Stimulated activated CD4-positive, alpha-beta T cell treated with anti-CD3 and anti-CD28 coated beads, TNF-alpha, amount 100 ng/mL, for 48 hours (primary cell): ENCODE results near the gene COL9A2.

Experiments used
- DNase-seq, 3 donors: peaks; one replicate each; pipeline ENCODE4 v3.0.0-alpha.2; 2020; ENCODE audit warnings: low read depth in 3 of 3

The COL9A2 gene

DNA sequence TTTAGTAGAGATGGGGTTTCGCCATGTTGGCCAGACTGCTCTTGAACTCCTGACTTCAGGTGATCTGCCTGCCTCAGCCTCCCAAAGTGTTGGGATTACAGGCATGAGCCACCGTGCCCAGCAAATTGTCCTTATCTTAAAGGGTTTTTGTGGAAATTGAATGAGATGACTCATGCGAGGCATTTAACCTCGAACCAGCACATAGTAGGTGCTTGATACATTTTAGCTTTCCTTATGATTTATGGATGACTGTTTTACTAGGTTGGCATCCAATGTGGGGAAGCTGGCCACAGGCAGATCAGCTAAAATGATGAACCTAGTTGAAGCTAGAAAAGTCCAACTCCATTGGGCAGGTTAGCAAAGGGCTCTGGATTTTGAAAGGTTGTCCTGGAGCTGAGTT is 1.4 kb upstream of the COL9A2 start:
- no peak for DNase-seq

DNA sequence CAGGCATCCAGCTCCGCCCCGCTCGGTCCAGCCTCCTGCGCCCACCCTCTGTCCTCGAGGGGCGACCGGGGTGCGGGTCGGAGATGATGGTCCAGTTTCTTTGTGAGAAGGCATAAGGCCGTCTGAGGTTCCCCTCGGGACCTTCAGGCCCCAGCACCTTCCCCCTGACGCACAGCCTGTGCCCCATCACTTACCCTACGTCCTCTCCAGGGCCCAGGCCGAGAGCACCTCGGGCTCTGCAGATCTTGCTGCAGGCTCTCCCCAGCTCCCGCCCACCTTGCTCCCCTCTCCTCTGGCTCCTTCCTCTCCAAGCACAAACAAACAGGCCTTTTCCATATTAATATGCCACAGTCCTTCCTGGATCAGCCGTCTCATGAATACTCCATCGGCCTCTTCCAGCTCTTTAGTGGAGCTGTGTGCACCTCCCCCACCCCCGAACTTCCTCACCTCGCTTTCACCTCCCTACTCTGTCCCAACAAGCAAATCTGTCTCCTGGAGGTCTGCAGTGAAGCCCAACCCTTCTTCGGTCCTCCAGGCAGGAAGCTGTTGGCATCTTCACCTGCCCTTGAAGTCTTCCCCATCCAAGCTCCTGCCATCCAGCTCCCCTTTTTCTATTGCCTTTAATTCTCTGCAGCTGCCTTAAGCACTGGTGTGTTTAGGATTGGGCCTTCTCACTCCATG is 448 bp upstream of the COL9A2 start:
- DNase-seq, result no peak

DNA sequence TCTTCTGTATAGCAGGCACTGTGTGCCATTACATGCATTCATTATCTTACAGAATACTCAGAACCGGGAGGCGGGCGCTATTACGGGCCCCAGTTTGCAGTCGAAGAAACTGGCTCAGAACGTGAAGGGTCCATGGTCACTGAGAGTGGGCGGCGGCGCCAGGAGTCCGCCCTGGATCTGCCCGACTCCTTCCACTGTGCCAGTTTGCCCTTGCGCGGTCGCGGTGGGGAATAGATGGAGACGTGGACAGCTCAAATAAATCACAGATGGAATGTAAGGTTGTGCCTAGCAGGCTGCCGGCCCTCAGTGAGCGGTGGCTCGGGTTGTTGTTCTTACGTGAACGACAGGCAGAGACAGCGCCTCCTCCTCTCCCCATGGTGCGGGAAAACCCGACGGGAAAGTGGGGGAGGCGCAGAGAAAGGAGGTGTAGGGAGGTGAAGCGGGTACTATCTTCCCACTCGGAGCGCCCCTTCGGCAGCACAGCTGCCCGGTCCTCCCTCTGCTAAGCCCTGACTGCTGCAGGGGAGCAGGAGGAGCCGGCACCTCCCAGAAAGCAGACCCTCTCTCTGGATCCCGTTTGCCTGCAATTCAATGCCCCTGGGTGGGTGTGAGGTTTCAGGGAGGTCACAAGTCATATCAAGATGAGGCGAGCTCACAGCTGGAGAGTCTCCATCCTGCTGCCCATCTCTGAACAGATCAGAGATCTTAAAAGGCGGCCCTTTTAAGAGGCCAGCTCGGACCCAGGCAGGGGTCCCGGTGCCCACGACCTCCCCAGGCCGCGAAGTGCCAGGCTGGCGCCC is 1.1 kb downstream of the COL9A2 start:
- no peak for DNase-seq

DNA sequence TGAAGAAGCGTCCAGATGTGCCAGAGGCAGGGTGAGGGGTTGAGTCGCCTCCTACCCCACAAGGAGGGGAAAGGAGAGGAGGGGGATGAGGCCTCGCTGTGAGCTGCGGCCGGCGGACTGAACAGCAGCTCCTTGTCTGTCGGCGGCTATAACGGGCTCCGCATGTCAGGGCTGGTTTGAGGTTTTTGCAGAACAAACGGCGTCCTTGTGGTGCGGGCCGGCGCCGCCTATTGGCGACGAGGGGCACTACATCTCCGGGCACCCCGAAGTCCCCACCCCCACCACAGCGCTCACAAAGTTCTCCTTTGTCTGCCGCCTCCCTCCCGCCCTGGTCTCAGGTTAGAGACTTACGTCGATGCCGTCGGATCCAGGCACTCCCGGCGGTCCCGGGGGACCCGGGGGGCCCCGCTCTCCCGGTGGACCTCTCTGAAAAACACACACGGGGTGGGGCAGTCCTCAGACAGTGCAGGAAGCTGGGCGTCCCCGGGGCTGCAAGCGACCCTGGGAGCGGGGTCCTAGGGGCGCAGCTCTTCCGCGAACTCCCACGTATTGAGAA is 1.8 kb downstream of the COL9A2 start:
- DNase-seq, result peak; percentile 73 to 82 (median 79)

DNA sequence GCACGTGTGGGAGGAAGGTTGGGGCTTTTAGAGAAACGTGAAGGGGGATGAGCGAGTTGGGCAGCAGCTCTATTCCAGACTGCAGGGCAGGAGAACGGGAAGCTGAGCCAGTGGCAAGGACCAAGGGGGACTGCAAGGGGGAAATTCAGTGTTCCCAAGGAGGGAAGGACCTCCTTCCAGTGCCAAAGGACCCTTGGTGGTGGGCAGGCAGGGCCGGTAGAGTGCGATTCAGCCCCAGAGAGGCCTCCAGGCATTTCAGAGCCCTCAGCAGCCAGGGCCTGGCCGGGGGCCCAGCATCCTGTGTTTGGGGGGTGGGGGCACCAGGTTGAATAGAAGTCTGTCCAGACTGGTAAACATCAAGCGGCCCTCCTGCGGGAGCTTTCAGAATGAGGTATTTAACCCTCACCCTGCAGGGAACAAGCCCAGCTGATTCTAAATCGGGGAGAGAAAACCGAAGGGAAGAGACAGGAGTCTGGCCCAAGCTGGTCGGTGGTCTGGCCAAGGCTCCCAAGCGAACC is 2.3 kb downstream of the COL9A2 start:
- DNase-seq, result no peak

DNA sequence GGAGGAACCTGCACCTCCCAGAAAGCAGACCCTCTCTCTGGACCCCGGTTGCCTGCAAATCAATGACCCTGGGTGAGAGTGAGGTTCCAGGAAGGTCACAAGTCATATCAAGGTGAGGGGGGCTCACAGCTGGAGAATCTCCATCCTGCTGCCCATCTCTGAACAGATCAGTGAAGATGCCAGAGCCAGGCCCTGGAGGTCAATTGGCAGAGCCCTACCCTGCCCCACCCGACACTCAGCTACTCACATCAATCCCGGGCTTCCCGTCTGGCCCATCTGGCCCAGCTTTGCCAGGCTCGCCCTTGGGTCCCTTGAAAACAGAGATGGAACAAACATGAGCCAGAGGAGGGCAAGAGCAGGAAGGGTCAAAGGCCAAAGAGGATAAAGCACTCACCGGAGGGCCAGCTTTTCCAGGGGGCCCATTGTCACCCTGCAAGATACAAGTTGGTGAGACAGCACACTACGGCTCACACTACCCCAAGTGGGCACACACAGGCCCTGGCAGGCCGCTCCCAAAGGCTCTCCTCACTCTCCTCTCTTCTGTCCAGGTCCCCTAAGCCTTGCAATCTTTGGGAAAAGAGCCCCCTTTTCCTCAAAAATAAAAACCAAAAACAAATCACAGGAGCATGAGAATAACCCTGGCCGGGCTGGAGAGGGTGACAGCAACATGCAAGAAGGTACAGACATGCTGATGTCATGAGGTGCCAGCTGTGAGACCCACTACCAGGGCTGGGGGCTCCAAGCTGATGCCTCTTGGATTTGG is 2.9 kb downstream of the COL9A2 start:
- no peak for DNase-seq

DNA sequence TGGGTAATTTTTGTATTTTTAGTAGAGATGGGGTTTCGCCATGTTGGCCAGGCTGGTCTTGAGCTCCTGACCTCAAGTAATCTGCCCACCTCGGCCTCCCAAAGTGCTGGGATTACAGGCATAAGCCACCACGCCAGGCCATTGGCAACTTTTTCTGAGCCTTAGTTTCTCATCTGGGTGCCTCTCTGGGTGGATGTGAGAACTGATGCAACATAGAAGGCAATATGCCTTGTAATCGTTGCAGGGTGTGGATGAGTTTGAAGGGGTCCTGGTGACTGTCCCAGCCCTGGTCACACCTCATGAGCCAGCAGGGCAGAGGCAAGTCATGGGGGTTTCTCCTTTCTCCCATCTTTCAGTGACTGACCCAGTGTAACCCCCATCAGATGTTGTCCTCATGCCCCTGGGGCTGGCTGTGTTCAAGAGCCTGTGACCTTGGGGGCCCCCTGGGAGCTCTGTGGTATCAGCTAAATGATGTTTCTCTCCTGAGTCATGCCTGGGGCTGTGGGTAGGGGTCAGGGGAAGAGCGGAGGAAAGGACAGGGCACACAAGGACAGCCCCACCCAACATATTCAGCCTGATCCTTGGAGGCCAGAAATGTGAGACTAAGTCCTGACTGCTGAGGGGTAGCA is 3.6 kb downstream of the COL9A2 start:
- DNase-seq, result no peak

DNA sequence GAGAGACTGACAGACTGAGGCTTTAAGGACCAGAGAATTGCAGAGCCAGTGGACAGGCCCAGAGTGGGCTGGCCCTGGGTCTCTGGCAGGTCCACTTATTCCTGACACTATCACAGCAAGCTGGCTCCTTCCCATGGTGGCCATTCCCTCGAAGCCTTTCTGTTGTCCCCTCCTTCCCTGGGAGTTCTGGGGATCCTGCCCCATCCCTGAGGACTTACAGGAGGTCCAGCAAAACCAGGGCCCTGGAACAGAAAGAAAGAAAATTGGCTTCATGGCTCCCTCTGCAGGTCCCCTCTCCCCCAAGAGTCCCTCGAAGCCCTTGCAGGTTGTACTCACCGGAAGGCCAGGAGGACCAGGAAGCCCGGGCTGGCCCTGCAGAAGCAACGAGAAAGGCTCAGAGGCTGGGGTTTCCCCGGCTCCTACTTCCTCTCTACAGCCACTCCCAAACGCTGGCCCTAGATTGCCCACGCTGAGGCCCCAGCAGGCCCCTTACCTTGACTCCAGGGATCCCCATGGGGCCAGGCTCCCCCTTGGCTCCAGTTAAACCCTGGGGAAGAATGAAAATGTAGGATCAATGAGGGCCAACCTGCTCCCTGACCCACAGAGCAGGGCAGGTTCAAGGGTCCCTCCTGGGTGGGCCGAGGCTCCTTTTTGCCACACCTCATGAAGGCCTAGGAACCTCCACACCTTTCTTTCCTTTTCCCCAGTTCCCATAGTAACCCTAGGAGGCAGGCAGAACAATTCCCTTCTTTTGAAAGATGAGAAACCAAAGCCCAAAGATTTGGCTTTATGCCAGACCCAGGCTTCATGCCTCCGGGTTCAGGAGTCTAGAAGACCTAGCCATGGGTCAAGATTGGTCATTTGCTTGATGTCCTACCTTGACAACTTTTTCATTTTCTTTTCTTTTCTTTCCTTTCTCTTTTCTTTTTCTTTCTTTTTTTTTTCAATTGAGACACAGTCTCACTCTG is 4.6 kb downstream of the COL9A2 start:
- no peak for DNase-seq

DNA sequence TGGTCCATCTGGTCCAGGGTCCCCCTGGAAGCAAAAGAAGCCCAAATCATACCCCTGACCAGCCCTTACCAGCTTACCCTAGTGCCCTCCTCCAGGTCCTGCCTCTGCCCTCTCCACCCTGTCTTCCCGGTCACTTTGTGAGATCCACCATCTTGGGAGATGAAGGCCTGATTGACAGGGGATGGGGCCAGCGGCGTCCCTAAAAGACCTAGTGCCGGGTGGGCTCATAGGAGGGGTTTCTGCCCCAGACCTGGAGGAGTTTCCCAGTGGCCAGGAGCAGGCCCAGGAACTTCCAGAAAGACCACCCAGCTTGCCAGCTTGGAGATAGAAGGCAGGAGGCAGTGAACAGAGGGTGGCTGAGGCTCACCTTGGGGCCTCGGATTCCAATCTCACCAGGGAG is 5.4 kb downstream of the COL9A2 start:
- no peak for DNase-seq

DNA sequence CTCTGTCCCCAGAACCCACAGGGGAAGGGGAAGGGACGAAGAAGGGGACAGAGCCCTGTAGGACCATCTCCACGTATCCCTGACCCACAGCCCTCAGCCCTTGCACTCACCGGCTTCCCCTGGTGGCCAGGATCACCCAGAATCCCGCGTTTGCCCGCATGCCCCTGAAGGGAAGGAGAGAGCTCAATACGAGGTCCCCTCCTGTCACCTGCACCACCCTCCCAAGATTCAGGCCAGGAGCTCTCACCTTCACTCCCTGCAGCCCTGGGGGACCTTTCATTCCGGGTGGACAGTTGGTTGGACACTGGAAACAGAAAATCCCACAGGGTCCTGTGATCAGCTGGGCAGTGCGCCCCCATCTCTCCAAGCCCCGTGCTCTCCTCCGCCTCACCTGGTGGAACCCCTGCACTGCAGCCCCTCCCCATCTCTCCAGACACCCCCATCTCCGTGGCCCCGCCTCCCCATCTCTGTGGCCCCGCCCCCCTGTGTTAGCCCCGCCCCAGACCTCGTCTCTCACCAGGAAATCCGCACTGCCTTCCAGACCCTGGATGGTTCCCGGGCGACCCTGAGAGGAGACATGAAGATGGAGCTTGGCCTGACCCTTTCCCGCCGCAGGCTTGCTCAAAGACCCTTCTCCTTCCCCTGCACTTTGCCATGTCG is 6.0 kb downstream of the COL9A2 start:
- no peak for DNase-seq

DNA sequence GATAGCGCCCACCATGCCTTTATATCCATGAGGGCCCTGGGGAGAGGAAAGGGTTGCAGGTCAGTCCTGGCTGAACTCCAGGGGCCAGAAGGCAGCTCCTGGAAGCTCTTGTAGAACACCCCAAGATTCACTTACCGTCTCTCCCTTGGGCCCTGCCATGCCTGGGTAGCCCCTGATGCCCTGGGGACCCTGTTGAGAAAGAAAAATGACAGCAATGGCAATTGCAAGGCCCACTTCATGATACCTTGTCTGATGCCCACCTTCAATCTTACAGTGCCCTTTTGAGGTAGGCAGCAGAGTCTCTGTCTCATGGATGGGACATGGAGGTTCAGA is 7.0 kb downstream of the COL9A2 start:
- no peak for DNase-seq

DNA sequence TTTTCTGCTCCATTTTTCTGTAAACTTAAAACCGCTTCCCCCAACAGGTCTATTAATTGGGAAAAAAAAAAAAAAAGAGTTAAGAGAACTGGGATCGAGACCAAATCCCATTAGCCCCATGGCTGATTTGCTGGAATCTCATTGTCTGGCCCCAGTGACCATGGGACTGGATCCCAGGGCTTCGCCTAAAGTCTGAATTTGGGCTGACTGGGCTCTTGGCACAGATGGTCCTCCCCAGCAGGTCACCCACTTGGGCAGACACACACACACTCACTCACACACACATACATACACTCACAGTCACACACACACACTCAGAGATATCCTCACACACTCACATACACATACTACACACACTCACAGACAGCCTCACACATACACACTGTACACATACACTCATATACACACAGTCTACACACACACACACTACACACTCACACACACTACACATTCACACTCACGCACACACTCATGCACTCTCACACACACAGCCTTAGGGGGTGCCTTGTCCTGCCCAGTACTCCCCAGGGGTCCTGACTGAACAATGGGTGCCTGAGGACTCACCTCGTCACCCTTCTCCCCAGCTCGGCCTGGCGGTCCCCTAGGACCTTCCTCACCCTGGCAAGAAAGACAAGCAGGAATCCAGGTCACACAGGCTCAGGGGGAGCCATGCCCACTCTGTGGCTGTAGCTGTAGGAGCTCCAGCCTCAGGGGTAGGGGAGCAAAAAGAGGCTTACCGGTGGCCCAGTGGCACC is 7.5 kb downstream of the COL9A2 start:
- no peak for DNase-seq

DNA sequence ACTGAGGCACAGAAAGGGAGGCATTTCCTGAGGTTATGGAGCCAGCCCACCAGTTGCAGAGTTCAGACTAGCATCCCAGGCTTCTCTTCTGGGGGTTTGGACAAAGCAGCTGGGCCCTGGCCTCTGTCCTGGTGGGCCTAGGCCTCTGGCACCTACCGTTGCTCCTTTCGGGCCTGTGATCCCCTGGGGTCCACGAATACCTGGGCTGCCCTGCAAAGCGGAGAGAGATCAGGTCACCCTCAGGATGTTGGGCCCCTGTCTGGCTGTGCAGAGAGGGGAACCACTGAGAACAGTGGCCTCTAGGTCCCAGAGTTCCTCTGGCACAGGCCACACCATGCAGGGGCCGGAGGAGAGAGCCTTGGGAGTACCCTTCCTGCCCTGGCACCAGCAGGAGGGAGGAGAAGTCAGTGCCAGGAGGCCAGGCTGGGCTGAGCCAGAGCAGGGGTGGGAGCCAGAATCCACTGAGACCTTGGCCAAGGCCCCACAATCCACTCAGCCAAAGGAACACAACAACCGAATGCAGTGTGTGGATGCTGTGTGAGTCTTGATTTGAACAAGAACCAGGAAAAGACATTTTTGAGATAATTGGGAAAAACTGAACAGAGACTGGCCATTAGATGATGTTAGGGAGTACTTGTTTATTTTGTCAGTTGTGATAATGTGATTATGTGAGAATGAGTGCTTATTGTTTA is 8.9 kb downstream of the COL9A2 start:
- no peak for DNase-seq

DNA sequence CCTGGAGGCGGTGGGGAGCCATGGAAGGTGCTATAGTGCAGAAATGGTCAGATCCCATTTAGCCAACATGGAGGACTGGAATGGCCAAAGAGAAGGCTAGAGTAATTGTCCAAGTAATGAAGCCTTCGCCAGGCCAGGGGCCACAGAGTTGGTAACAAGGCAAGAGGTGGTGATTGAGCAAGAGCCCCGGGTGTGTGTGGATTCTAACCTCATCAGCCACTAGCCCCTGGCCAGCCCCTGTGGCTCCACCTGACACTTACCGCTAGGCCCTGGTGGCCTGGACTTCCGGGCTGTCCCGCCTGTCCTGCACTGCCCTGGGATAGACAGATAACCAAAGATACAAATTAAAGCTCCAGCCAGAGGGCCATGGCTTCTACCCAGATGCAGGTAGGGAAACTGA is 9.9 kb downstream of the COL9A2 start:
- no peak for DNase-seq

DNA sequence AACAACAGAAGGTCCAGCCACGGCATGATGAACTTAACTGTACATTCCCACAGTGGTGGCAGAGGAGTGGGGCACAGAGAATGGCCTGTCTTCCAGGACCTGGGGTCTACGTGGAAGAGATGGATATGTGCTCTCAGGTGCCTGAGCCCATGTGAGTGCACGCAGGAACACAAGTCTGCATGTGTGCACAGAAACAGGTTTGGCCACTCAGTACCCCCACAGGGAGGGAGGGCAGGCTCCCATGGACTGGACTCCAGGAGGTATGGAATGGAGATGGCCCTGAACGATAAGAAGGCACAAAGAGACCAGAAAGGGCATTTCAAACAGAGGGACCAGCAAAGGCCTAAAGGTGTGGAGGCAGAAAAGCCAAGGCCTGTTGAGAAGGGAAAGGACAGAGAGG is 10.8 kb downstream of the COL9A2 start:
- no peak for DNase-seq

DNA sequence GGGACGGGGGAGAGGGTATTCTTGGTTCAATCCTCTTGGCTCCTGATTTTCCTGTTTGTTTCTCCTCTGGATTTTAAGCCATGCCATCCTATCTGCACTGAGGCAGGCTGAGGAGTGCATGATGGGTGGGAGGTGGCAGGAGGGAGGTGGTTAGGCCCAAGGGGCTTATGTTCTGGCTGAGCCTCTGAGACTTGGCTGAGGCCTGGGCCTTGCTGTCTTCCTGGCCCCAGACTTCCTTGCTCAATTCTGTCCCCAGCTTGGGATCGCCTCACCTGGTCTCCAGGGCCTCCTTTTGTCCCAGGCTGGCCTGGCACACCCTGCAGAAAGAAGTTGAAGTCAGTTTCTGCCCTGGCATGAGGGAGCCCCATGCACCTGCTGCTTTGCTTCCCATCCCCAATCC is 11.2 kb downstream of the COL9A2 start:
- no peak for DNase-seq

DNA sequence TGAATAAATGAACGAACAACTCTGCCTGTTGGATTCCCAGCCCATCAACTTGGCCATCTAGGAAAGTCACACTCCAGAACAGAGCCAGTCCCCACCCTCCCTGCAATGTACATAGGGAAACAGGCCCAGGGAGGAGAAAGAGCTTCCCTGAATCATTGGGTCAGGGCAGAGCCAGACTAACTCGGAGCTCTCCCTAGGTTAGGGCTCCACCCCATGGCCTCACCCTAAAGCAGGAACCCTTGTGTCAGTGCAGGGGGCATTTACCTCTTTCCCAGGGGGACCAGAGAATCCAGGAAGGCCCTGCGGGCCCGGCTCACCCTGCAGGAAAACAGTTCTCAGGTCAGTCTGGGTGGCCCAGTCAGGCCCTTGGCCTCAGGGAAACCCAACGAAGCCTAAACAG is 11.6 kb downstream of the COL9A2 start:
- DNase-seq, result no peak

DNA sequence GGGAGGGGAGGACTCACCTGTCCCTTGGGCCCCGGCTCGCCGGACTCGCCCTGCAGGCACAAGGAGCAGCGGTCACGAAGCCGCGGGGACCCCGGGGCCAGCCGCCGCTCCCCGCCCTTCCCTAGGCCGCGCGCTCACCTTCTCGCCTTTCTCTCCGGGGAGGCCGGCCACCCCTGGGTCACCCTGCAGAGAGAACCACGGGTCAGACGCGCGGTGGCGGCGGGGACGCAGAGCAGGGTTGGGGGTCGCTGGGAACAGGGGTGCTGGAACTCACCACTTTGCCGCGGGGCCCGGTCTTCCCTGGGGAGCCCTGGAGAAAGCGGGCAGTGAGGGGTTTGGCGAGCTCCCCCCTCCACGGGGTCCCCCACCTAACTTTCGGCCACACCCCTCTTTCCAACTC is 13.3 kb downstream of the COL9A2 start:
- no peak for DNase-seq
